C1 segment of cervical spinal cord (tissue), 14 donors: ENCODE data around the gene CCT2.
"Not testable (repeated sequence)": the region's sequence is repeated elsewhere in the genome, so short reads cannot be mapped to it uniquely, and the experiment has no call there.

Source experiments
- DNase-seq, 14 donors: peaks; one replicate each; lab custom pipeline; 2025; lab: John Stamatoyannopoulos, UW

The CCT2 gene

DNA sequence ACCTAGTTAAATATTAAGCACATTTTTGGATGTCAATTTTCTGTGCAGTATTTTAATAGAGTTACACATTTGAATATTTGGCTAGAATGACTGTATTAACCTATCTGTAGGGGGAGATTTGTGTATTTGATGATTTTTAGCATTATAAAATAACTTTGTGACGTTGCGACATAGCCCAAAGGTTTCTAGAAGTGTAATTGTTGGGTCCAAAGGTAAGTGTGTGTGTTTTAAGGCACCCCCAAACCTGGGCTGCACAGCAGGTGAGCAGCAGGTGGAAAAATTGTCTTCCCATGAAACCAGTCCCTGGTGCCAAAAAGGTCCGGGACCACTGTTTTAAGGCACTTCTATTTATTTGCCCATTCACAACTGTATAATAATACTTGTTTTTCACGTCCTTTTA lies 3.3 kb downstream of the CCT2 start:
- no peak for DNase-seq

DNA sequence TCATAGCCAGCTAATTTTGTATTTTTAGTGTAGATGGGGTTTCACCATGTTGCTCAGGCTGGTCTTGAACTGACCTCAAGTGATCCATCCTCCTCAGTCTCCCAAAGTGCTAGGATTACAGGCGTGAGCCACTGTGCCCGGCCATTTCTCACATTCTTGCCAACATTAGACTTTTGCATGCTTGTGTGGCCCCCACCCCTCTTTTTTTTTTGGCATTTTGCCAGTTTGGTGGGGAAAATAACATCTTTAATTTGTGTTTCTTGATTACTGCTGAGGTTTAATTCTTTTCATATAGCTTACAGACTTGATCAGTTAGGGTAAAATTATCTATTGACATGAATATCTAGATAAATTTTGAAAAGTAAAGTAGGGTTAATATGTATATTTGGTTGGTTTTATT lies 3.8 kb downstream of the CCT2 start:
- no peak for DNase-seq

DNA sequence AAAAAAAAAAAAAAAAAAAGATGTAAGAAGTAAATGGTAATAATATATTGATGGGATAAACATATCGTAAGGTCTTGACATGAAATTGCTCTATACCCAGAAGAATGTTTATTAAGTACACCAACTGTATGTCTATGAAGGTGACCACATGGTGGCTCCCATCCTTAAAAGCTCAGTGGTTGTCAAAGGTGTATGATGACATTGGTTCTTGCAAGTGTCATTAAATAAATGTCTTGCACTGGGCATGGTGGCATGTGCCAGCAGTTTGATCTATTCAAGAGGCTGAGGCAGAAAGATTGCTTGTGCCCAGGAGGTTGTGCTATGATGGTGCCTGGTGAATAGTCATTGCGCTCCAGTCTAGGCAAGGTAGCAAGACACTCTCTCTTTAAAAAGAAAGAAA lies 10.4 kb downstream of the CCT2 start:
- peak in 1 of 14 donors; percentile 3 for DNase-seq

DNA sequence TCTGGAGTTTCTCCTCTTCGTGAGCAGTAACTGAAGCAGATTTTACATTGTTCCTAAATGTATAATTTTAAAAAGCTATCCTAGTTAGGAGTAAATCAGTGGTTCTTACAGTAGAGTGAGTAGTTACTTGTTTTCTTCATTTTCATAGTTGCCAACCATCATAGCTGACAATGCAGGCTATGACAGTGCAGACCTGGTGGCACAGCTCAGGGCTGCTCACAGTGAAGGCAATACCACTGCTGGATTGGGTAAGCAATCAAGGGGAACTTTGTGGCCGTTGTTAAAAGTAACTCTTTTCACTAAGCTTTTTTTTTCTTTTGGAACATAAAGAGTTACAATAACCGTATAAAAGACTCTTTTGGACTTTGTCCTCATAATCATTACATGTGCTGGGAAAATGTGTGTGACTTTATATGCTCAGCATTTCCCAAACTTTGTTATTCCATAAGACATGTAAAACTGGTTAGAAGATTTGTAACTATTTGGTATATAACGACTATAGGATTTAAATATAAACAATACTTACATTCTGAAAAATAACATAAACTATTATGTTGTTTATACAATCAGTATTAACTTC lies 13.0 kb downstream of the CCT2 start:
- DNase-seq = no peak

GRCh38 chr12:69600804-69601203 lies 15.5 kb downstream of the CCT2 start:
- DNase-seq = no peak

DNA sequence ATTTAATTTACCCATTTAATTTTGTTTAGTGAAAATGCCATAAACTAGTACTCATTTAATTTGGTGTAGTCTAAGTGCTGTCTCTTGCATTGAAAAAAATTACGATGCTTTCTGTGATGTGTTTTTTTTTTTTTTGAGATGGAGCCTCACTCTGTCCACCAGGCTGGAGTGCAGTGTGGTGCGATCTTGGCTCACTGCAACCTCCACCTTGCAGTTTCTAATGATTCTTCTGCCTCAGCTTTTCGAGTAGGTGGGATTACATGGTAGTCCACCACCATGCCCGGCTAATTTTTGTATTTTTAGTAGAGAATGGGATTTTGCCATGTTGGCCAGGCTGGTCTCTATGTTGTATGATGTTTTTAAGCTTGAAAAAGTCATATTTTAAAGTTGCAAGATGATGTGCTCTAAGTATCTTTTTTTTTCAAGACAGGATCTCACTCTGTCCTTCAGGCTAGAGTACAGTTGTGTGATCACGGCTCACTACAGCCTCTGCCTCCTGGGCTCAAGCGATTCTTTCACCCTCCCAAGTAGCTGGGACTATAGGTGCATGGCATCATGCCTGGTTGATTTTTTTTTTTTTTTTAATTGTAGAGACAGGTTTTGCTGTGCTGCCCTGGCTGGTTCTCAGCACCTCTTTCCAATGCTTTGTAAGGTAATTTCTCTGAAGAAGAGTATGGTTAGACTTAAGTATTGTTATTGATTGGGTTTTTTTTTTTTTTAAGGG lies 16.9 kb downstream of the CCT2 start:
- no peak for DNase-seq

DNA sequence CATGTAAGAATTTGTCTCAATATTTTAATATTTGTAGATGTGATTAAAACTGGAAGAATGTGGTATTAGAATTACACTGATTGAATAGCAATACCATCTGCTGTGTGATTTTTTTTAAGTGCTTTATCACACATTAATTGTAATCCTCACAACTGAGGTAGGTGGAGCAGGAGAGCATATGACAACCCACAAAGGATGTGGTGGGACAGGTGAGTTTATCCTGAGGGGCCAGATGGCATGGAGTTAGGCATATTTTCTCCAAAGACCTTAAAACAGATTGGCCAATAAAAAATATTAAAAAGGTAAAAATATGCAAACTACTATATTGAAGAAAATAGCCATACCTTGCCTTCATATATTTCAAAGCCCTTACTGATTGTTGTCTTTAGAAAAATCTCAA lies 17.7 kb downstream of the CCT2 start:
- DNase-seq = no peak

DNA sequence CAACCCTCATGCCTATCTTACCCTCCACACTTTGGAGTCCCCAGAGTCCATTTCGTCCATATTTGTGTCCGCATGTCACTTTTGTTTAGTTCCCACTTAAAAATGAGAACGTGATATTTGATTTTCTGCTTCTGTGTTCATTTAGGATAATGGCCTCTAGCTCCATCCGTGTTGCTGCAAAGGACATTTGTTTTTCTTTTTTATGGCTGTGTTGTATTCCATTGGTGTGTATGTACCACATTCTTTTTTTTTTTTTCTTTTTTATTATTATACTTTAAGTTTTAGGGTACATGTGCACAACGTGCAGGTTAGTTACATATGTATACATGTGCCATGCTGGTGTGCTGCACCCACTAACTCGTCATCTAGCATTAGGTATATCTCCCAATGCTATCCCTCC lies 18.3 kb downstream of the CCT2 start:
- DNase-seq = not testable (repeated sequence)

DNA sequence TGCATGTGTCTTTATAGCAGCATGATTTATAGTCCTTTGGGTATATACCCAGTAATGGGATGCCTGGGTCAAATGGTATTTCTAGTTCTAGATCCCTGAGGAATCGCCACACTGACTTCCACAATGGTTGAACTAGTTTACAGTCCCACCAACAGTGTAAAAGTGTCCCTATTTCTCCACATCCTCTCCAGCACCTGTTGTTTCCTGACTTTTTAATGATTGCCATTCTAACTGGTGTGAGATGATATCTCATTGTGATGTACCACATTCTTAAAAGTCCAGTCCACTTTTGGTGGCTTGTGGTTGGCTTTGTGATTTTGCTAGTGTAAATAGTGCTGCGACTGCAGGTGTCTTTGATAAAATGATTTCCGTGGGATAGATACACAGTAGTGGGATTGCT lies 19.0 kb downstream of the CCT2 start:
- DNase-seq = not testable (repeated sequence)

GRCh38 chr12:69608114-69608513 lies 22.9 kb downstream of the CCT2 start:
- DNase-seq = no peak

DNA sequence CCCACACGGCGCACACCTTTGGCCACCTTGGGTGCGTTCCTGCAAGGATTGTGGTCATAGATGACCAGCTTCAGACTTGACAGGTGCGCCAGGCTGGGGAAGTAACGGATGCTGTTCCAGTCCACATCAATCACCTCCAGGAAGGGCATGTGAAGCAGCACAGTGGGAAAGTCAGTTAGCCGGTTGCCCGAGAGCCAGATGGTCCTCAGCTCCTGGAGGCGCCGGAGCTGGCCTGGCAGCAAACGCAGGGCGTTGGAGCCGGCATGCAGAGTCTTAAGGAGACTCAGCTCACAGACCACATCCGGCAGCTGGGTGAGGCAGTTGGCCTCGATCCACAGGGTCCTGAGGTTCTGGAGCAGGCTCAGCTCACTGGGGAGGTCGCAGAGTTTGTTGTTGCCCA lies 24.9 kb downstream of the CCT2 start:
- DNase-seq = peak in 1 of 14 donors; percentile 49

DNA sequence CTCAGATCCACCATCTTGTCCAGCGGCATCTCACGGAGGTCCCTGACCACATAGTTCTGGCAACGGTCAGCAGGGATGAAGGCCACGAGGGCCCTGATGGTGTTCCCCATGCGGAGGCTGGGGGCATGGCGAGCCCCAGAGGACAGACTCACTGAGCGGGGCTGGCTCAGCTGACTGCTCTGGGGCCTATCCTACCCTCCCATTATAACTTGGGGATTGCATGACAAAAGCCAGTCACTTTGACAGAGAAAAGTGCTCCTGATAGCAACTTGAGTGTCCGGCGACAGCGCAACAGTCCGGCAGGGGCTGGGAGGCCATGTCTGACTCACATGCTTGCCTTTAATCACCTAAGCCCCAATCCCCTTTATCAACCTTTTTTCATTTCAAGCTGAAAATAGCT lies 25.5 kb downstream of the CCT2 start, which contains the start of gene LRRC10:
Gene LRRC10 (minus strand): TSS at position 179 of the 400 bp plus-strand sequence. CDS start 69 bp downstream, at position 110.
- DNase-seq = no peak

DNA sequence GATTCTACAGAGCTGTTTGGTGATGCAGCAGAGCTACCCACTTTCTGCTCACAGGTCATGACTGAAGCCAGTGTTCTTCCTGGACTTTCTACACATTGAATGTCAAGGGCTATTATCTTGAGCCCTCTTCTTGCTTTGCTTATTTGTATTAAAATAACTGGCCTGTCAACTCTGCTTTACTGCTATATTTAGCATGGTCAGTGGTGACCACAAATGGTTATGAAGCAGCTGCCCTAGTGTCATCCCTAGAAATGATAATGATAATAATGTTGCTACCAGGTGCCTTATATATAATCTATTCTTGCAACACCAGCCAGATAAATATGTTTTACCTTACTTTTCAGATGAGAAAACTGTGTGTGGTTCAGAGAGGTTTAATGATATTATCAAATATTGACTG lies 28.1 kb downstream of the CCT2 start:
- DNase-seq = no peak

DNA sequence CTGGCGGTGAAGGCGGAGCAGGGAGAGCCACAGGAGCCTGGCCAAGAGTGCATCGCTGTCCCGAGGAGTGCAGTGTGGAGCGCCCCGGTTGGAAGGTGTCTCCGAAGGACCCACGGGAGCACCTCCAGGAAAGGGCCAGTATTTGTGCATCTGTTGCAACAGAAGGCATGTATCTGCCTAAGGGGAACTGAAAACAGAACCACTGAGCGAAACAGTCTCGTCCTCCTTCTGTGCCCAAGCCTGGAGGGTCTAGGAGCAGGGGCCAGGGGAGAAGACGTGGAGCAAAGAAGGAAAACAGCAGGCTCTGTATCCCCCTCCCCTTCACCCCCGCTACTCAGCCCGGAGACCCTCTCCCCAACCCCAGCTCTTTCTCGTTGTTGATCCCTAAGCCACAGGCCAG lies 30.8 kb downstream of the CCT2 start:
- DNase-seq = peak in 1 of 14 donors; percentile 4

DNA sequence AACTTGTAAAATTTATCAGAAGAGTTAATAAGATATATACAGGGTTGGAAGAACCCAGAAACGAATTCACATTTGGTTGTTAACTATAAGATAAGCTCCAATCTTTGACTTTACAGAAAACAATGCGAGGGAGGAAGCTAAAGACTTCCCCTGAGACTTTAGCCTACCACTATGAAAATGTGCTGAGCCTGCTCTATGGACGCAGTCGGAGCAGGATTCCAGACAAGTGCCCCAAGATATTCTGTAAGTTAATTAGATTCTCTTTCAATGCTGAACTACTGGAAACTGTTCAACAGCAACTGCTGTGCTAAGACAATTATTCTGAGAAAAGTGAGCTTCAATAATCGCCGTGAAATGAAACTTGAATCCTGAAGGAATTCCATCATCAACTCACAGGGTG lies 33.8 kb downstream of the CCT2 start:
- no peak for DNase-seq

DNA sequence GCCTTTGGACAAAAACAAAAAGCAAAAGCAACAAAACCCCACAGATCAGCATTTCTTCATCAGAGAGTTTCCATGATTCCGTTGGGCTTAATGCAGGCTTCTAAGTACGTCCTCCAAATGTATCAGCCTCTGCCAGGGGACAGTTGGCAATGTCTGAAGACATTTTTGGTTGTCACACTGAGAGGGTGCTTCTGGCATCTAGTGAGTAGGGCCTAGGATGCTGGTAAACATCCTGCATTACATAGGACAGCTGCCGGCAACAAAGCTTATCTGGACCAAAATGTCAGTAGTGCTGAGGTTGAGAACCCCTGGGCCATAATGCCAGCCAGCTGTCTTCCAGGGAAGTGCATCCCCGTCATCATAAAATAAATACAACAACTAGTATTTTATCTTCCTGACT lies 34.8 kb downstream of the CCT2 start:
- no peak for DNase-seq

DNA sequence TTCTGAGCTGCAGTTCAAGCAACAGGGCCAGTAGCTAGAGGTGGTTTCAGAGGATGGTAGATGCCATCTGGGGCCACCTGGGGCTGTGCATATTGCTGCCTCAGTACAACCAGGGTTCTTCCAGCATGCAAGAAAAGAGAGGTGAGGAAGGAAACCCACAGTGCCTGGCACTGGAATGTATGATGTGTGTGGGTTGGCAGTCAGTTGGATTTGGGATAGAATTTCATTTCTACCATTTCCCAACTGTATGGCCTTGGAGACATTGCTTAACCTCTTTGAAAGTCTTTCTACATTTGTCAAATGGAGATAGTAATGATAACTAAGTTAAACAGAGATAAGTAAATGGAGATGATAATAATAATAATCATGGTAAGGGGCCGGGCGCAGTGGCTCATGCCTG lies 35.7 kb downstream of the CCT2 start:
- no peak for DNase-seq

GRCh38 chr12:69621551-69621950 lies 36.3 kb downstream of the CCT2 start:
- DNase-seq = no peak

DNA sequence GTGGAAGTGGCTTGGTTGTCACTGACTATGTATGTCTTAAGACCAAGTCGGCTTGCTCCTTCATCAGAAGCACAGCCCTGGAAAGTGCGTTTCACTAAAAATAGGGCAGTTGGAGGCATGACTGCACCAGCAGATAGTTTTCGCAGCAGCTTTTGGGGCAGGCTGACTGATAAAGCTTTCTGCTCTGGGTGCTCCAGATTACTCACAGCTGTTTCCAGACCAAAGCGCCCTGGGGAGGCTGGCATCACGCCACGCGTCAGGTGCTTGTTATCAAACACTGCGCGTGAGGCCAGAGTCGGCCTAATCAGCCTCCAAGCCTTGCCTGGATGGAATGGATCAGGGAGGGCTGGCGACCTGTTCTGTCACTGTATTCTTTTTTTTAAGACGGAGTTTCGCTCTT lies 38.7 kb downstream of the CCT2 start:
- DNase-seq = no peak

GRCh38 chr12:69627501-69627900 lies 42.2 kb downstream of the CCT2 start:
- no peak for DNase-seq

DNA sequence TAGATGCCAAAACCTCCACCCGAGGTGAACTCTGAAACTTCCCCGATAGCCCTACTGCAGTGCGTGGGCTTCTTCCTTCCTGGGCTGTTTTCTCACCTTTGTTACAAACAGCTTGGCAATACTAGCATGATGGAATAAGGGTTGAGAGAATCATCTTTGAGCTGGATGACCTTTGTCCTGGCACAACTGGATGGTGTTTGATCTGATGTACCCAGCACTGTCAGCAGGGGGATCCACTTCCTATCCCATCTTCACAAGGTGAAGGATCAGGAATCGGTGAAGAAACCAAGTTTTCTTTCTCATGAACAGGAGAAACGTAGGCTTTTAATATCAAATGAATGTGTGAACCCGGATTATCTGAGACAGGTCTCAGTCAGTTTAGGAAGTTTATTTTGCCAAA lies 44.9 kb downstream of the CCT2 start:
- DNase-seq = no peak

DNA sequence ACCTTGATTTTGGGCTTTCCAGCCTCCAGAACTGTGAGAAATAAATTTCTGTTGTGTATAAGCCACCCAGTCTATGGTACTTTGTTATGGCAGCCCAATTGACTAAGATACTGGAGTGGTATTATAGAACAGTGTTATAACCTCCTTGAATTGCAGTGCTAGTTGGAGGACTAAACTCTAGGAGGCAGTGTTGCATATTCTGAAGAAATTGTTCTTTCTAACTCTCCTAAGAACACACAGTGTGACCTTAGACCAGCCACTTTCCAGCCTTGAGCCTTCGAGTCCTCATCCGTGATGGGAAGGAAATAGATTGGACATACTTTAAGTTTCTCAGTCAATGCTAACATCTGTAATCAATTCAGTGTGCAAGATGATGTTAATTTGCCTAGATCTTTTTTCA lies 47.8 kb downstream of the CCT2 start:
- DNase-seq = no peak

GRCh38 chr12:69639400-69640016 lies 54.2 kb downstream of the CCT2 start:
- peak in 9 of 14 donors; percentile 3 to 45 (median 8) for DNase-seq
